ENCODE results near the gene DOK1. TPM values are rescaled to one million over a fixed set of nuclear protein-coding genes. Genes with fewer than 3 reads are reported as not detected.
A peak's percentile ranks its signal among the peaks of the same experiment; 100 is the strongest.

The DOK1 gene
- total RNA-seq, 1 experiment from 2014 or later: 4.9 TPM

- Histone ChIP-seq H3K36me3 (replicated peaks; ENCODE audit: control insufficient read depth, insufficient read depth, low read length) (no peaks in the 10 kb centered on the region), H3K4me3 (ENCODE audit: insufficient read depth, low read depth, low read length) (peak overlapping the region; percentile 34), H3K27me3 (ENCODE audit: control insufficient read depth, insufficient read depth, low read length) (peaks cover 94% of the 10 kb centered on the region)
- DNase-seq: peak; percentile 98
Measured at GRCh38 chr2:74515981-74516633, 38.4 kb upstream of the DOK1 start.

GRCh38 chr2:74516650-74517049, 37.9 kb upstream of the DOK1 start:
- H3K4me3 ChIP-seq (ENCODE audit: insufficient read depth, low read depth, low read length): no peak overlapping the region
- H3K36me3 ChIP-seq (replicated peaks; ENCODE audit: control insufficient read depth, insufficient read depth, low read length): no peaks in the 10 kb centered on the region
- no peak for DNase-seq

GRCh38 chr2:74522516-74522915, 32.0 kb upstream of the DOK1 start:
- peaks cover 11% of the 10 kb centered on the region for H3K36me3 ChIP-seq (replicated peaks; ENCODE audit: control insufficient read depth, insufficient read depth, low read length)
- H3K27me3 ChIP-seq (ENCODE audit: control insufficient read depth, insufficient read depth, low read length): peaks cover 49% of the 10 kb centered on the region
- no peak overlapping the region for H3K4me3 ChIP-seq (ENCODE audit: insufficient read depth, low read depth, low read length)
- peak; percentile 14 for DNase-seq

More at GRCh38 chr2:74516650-74517049, 37.9 kb upstream of the DOK1 start:
- peaks cover 91% of the 10 kb centered on the region for H3K27me3 ChIP-seq (ENCODE audit: control insufficient read depth, insufficient read depth, low read length)

GRCh38 chr2:74524005-74524404, 30.5 kb upstream of the DOK1 start:
- DNase-seq: peak; percentile 22
- H3K27me3 ChIP-seq (ENCODE audit: control insufficient read depth, insufficient read depth, low read length): peaks cover 34% of the 10 kb centered on the region
- no peak overlapping the region for H3K4me3 ChIP-seq (ENCODE audit: insufficient read depth, low read depth, low read length)

GRCh38 chr2:74524955-74525716, 29.4 kb upstream of the DOK1 start:
- H3K36me3 ChIP-seq (replicated peaks; ENCODE audit: control insufficient read depth, insufficient read depth, low read length): peaks cover 17% of the 10 kb centered on the region
- peak; percentile 15 for DNase-seq
- H3K27me3 ChIP-seq (ENCODE audit: control insufficient read depth, insufficient read depth, low read length): peaks cover 23% of the 10 kb centered on the region
- H3K4me3 ChIP-seq (ENCODE audit: insufficient read depth, low read depth, low read length): no peak overlapping the region

More at GRCh38 chr2:74524005-74524404, 30.5 kb upstream of the DOK1 start:
- peaks cover 17% of the 10 kb centered on the region for H3K36me3 ChIP-seq (replicated peaks; ENCODE audit: control insufficient read depth, insufficient read depth, low read length)

- peaks cover 23% of the 10 kb centered on the region for H3K27me3 ChIP-seq (ENCODE audit: control insufficient read depth, insufficient read depth, low read length)
- H3K4me3 ChIP-seq (ENCODE audit: insufficient read depth, low read depth, low read length): no peak within 1 kb of the TSS
- peak; percentile 75 for DNase-seq
- H3K36me3 ChIP-seq (replicated peaks; ENCODE audit: control insufficient read depth, insufficient read depth, low read length): peaks cover 17% of the 10 kb centered on the region
Measured at GRCh38 chr2:74525717-74526648, 28.5 kb upstream of the DOK1 start, which contains the start of gene DQX1. Gene DQX1, minus strand, starts transcription at chr2:74526231. Its CDS starts 502 bp downstream, at chr2:74525729.

GRCh38 chr2:74526649-74527230, 27.8 kb upstream of the DOK1 start:
- DNase-seq: peak; percentile 26
- H3K4me3 ChIP-seq (ENCODE audit: insufficient read depth, low read depth, low read length): no peak overlapping the region
- peaks cover 18% of the 10 kb centered on the region for H3K27me3 ChIP-seq (ENCODE audit: control insufficient read depth, insufficient read depth, low read length)
- H3K36me3 ChIP-seq (replicated peaks; ENCODE audit: control insufficient read depth, insufficient read depth, low read length): peaks cover 18% of the 10 kb centered on the region

- no peak for DNase-seq
- H3K4me3 ChIP-seq (ENCODE audit: insufficient read depth, low read depth, low read length): no peak overlapping the region
- H3K27me3 ChIP-seq (ENCODE audit: control insufficient read depth, insufficient read depth, low read length): peaks cover 9% of the 10 kb centered on the region; the same call in 1 of the 2 replicates
- peaks cover 23% of the 10 kb centered on the region for H3K36me3 ChIP-seq (replicated peaks; ENCODE audit: control insufficient read depth, insufficient read depth, low read length)
Measured at GRCh38 chr2:74527741-74528140, 26.8 kb upstream of the DOK1 start.

- H3K4me3 ChIP-seq (ENCODE audit: insufficient read depth, low read depth, low read length): peak overlapping the region; percentile 99
- H3K36me3 ChIP-seq (replicated peaks; ENCODE audit: control insufficient read depth, insufficient read depth, low read length): peaks cover 24% of the 10 kb centered on the region
- DNase-seq: no peak
- H3K27me3 ChIP-seq (ENCODE audit: control insufficient read depth, insufficient read depth, low read length): peaks cover 5% of the 10 kb centered on the region; the same call in 1 of the 2 replicates
Measured at GRCh38 chr2:74528600-74529356, 25.7 kb upstream of the DOK1 start.

- Histone ChIP-seq H3K4me3 (ENCODE audit: insufficient read depth, low read depth, low read length) (peak within 1 kb of the TSS; percentile 99), H3K27me3 (ENCODE audit: control insufficient read depth, insufficient read depth, low read length) (peaks cover 5% of the 10 kb centered on the region; the same call in 1 of the 2 replicates), H3K36me3 (replicated peaks; ENCODE audit: control insufficient read depth, insufficient read depth, low read length) (peaks cover 24% of the 10 kb centered on the region)
- peak; percentile 100 for DNase-seq
Measured at GRCh38 chr2:74529357-74530238, 24.9 kb upstream of the DOK1 start, which contains the start of the genes AUP1 and HTRA2. Gene AUP1, minus strand, starts transcription at chr2:74529706. Its CDS starts 77 bp downstream, at chr2:74529629. Gene HTRA2, plus strand, starts transcription at chr2:74529933. Its CDS starts 74 bp downstream, at chr2:74530007.

GRCh38 chr2:74530239-74531187, 24.0 kb upstream of the DOK1 start:
- Histone ChIP-seq H3K36me3 (replicated peaks; ENCODE audit: control insufficient read depth, insufficient read depth, low read length) (peaks cover 24% of the 10 kb centered on the region), H3K27me3 (ENCODE audit: control insufficient read depth, insufficient read depth, low read length) (peaks cover 5% of the 10 kb centered on the region; the same call in 1 of the 2 replicates), H3K4me3 (ENCODE audit: insufficient read depth, low read depth, low read length) (peak overlapping the region; percentile 99)
- DNase-seq: peak; percentile 86

Data from H7 (cell line).